CD4-positive, alpha-beta T cell treated with Interleukin-6 for 4 hours (primary cell): ENCODE results near the gene MAGOH.
"Not testable (repeated sequence)": the region's sequence is repeated elsewhere in the genome, so short reads cannot be mapped to it uniquely, and the experiment has no call there.

ENCODE experiments used
- DNase-seq: peaks from one replicate; pipeline ENCODE4 v3.0.0-alpha.2; 2020; ENCODE audit warnings: mixed read lengths

The MAGOH gene

GRCh38 chr1:53238197-53239155 is at the start of gene MAGOH:
TSS of gene MAGOH (minus strand) at chr1:53238518. CDS start at chr1:53238448, 70 bp downstream.
- peak; percentile 94 for DNase-seq

GRCh38 chr1:53286955-53287354 is 48.6 kb upstream of the MAGOH start:
- DNase-seq: no peak

- DNase-seq: no peak
Observed at GRCh38 chr1:53285969-53286760, 47.8 kb upstream of the MAGOH start.

- DNase-seq: no peak
Observed at GRCh38 chr1:53285546-53285945, 47.2 kb upstream of the MAGOH start.

GRCh38 chr1:53284224-53285020 is 46.1 kb upstream of the MAGOH start:
- DNase-seq: no peak

- DNase-seq: not testable (repeated sequence)
Observed at GRCh38 chr1:53283156-53283555, 44.8 kb upstream of the MAGOH start.

- no peak for DNase-seq
Observed at GRCh38 chr1:53281133-53281532, 42.8 kb upstream of the MAGOH start.

GRCh38 chr1:53280496-53280895 is 42.2 kb upstream of the MAGOH start:
- no peak for DNase-seq

GRCh38 chr1:53279296-53280200 is 41.2 kb upstream of the MAGOH start:
- DNase-seq: no peak

- DNase-seq: peak; percentile 75
Observed at GRCh38 chr1:53278298-53278725, 40.0 kb upstream of the MAGOH start.

GRCh38 chr1:53277326-53277725 is 39.0 kb upstream of the MAGOH start:
- DNase-seq: no peak

- no peak for DNase-seq
Observed at GRCh38 chr1:53276902-53277281, 38.6 kb upstream of the MAGOH start.

- DNase-seq: no peak
Observed at GRCh38 chr1:53276153-53276901, 38.0 kb upstream of the MAGOH start.

- no peak for DNase-seq
Observed at GRCh38 chr1:53275566-53275965, 37.2 kb upstream of the MAGOH start.

GRCh38 chr1:53274541-53275185 is 36.3 kb upstream of the MAGOH start:
- DNase-seq: no peak

- DNase-seq: no peak
Observed at GRCh38 chr1:53274026-53274425, 35.7 kb upstream of the MAGOH start.

- no peak for DNase-seq
Observed at GRCh38 chr1:53273526-53273925, 35.2 kb upstream of the MAGOH start.

GRCh38 chr1:53272349-53272748 is 34.0 kb upstream of the MAGOH start:
- no peak for DNase-seq

- no peak for DNase-seq
Observed at GRCh38 chr1:53271446-53272090, 33.2 kb upstream of the MAGOH start.

GRCh38 chr1:53270873-53271272 is 32.6 kb upstream of the MAGOH start:
- no peak for DNase-seq
